ENCODE measurements around the gene CNDP1. TPM values are rescaled to one million over a fixed set of nuclear protein-coding genes. Genes with fewer than 3 reads are reported as not detected.

CNDP1 gene
- total and polyA plus RNA-seq, 4 donors, result 0.61 to 2.4 (median 1.2) TPM

GRCh38 chr18:74540652-74541421, 6.5 kb downstream of the CNDP1 start:
- Histone ChIP-seq H3K27me3 (ENCODE audit: control insufficient read depth, insufficient read depth, low read length) (no peaks in the 10 kb centered on the region), H3K36me3 (ENCODE audit: control insufficient read depth, insufficient read depth, low read length) (no peaks in the 10 kb centered on the region), H3K4me3 (ENCODE audit: low read depth, low read length) (no peak overlapping the region), H3K27ac (ENCODE audit: low read depth, low read length) (peak overlapping the region; percentile 35), H3K4me1 (ENCODE audit: control insufficient read depth, insufficient read depth, low read length) (peaks cover 18% of the 10 kb centered on the region), H3K9me3 (ENCODE audit: control insufficient read depth, insufficient read depth, low read length) (no peaks in the 10 kb centered on the region)
- peak in 1 of 6 donors; percentile 4 for DNase-seq (ENCODE audit: low read depth in 4 of 6, low spot score in 6 of 6)
- 84% methylated on average over 19 of the region's 20 CpGs for WGBS (ENCODE audit: insufficient coverage)

- Histone ChIP-seq H3K4me3 (ENCODE audit: low read depth, low read length) (no peak overlapping the region), H3K27ac (ENCODE audit: low read depth, low read length) (peak overlapping the region; percentile 35), H3K27me3 (ENCODE audit: control insufficient read depth, insufficient read depth, low read length) (no peaks in the 10 kb centered on the region), H3K4me1 (ENCODE audit: control insufficient read depth, insufficient read depth, low read length) (peaks cover 18% of the 10 kb centered on the region), H3K9me3 (ENCODE audit: control insufficient read depth, insufficient read depth, low read length) (no peaks in the 10 kb centered on the region), H3K36me3 (ENCODE audit: control insufficient read depth, insufficient read depth, low read length) (no peaks in the 10 kb centered on the region)
- WGBS (ENCODE audit: insufficient coverage), result 62% methylated on average over 13 of the region's 15 CpGs
- peak in 2 of 6 donors; percentile 22 to 41 for DNase-seq (ENCODE audit: low read depth in 4 of 6, low spot score in 6 of 6)
Observed at GRCh38 chr18:74541703-74542555, 7.6 kb downstream of the CNDP1 start.

- Histone ChIP-seq H3K4me1 (ENCODE audit: control insufficient read depth, insufficient read depth, low read length) (peaks cover 18% of the 10 kb centered on the region), H3K36me3 (ENCODE audit: control insufficient read depth, insufficient read depth, low read length) (no peaks in the 10 kb centered on the region), H3K27ac (ENCODE audit: low read depth, low read length) (no peak overlapping the region), H3K9me3 (ENCODE audit: control insufficient read depth, insufficient read depth, low read length) (peaks cover 10% of the 10 kb centered on the region), H3K4me3 (ENCODE audit: low read depth, low read length) (no peak overlapping the region), H3K27me3 (ENCODE audit: control insufficient read depth, insufficient read depth, low read length) (no peaks in the 10 kb centered on the region)
- WGBS (ENCODE audit: insufficient coverage), result 48% methylated on average over 8 of the region's 8 CpGs
- DNase-seq (ENCODE audit: low read depth in 4 of 6, low spot score in 6 of 6), result no peak
Observed at GRCh38 chr18:74544898-74545297, 10.6 kb downstream of the CNDP1 start.

- no peak for DNase-seq (ENCODE audit: low read depth in 4 of 6, low spot score in 6 of 6)
- Histone ChIP-seq H3K36me3 (ENCODE audit: control insufficient read depth, insufficient read depth, low read length) (no peaks in the 10 kb centered on the region), H3K27me3 (ENCODE audit: control insufficient read depth, insufficient read depth, low read length) (no peaks in the 10 kb centered on the region), H3K27ac (ENCODE audit: low read depth, low read length) (no peak overlapping the region), H3K4me3 (ENCODE audit: low read depth, low read length) (no peak overlapping the region), H3K9me3 (ENCODE audit: control insufficient read depth, insufficient read depth, low read length) (peaks cover 11% of the 10 kb centered on the region), H3K4me1 (ENCODE audit: control insufficient read depth, insufficient read depth, low read length) (peaks cover 12% of the 10 kb centered on the region)
- 94% methylated on average over 10 of the region's 11 CpGs for WGBS (ENCODE audit: insufficient coverage)
Observed at GRCh38 chr18:74546007-74546406, 11.7 kb downstream of the CNDP1 start.

GRCh38 chr18:74546751-74547530, 12.6 kb downstream of the CNDP1 start:
- H3K27ac ChIP-seq (ENCODE audit: low read depth, low read length), result no peak overlapping the region
- H3K9me3 ChIP-seq (ENCODE audit: control insufficient read depth, insufficient read depth, low read length), result peaks cover 11% of the 10 kb centered on the region
- H3K4me3 ChIP-seq (ENCODE audit: low read depth, low read length), result no peak overlapping the region
- H3K27me3 ChIP-seq (ENCODE audit: control insufficient read depth, insufficient read depth, low read length), result no peaks in the 10 kb centered on the region
- peak in 1 of 6 donors; percentile 10 for DNase-seq (ENCODE audit: low read depth in 4 of 6, low spot score in 6 of 6)
- WGBS (ENCODE audit: insufficient coverage), result 69% methylated on average over 7 of the region's 9 CpGs
- H3K36me3 ChIP-seq (ENCODE audit: control insufficient read depth, insufficient read depth, low read length), result no peaks in the 10 kb centered on the region
- H3K4me1 ChIP-seq (ENCODE audit: control insufficient read depth, insufficient read depth, low read length), result peaks cover 3% of the 10 kb centered on the region

- H3K4me3 ChIP-seq (ENCODE audit: low read depth, low read length), result no peak overlapping the region
- no peaks in the 10 kb centered on the region for H3K4me1 ChIP-seq (ENCODE audit: control insufficient read depth, insufficient read depth, low read length)
- no peak overlapping the region for H3K27ac ChIP-seq (ENCODE audit: low read depth, low read length)
- peaks cover 11% of the 10 kb centered on the region for H3K9me3 ChIP-seq (ENCODE audit: control insufficient read depth, insufficient read depth, low read length)
- H3K27me3 ChIP-seq (ENCODE audit: control insufficient read depth, insufficient read depth, low read length), result no peaks in the 10 kb centered on the region
- H3K36me3 ChIP-seq (ENCODE audit: control insufficient read depth, insufficient read depth, low read length), result no peaks in the 10 kb centered on the region
- WGBS (ENCODE audit: insufficient coverage), result 90% methylated on average over 7 of the region's 7 CpGs
- DNase-seq (ENCODE audit: low read depth in 4 of 6, low spot score in 6 of 6), result no peak
Observed at GRCh38 chr18:74547860-74548259, 13.6 kb downstream of the CNDP1 start.

GRCh38 chr18:74549591-74550104, 15.3 kb downstream of the CNDP1 start:
- no peaks in the 10 kb centered on the region for H3K4me1 ChIP-seq (ENCODE audit: control insufficient read depth, insufficient read depth, low read length)
- no peaks in the 10 kb centered on the region for H3K36me3 ChIP-seq (ENCODE audit: control insufficient read depth, insufficient read depth, low read length)
- peaks cover 11% of the 10 kb centered on the region for H3K9me3 ChIP-seq (ENCODE audit: control insufficient read depth, insufficient read depth, low read length)
- no peak for DNase-seq (ENCODE audit: low read depth in 4 of 6, low spot score in 6 of 6)
- H3K4me3 ChIP-seq (ENCODE audit: low read depth, low read length), result no peak overlapping the region
- WGBS (ENCODE audit: insufficient coverage), result no CpG with 5 or more reads among the region's 1 CpG
- no peak overlapping the region for H3K27ac ChIP-seq (ENCODE audit: low read depth, low read length)
- H3K27me3 ChIP-seq (ENCODE audit: control insufficient read depth, insufficient read depth, low read length), result no peaks in the 10 kb centered on the region

GRCh38 chr18:74550886-74551285, 16.6 kb downstream of the CNDP1 start:
- Histone ChIP-seq H3K27me3 (ENCODE audit: control insufficient read depth, insufficient read depth, low read length) (no peaks in the 10 kb centered on the region), H3K9me3 (ENCODE audit: control insufficient read depth, insufficient read depth, low read length) (peaks cover 11% of the 10 kb centered on the region), H3K4me1 (ENCODE audit: control insufficient read depth, insufficient read depth, low read length) (no peaks in the 10 kb centered on the region), H3K27ac (ENCODE audit: low read depth, low read length) (no peak overlapping the region), H3K36me3 (ENCODE audit: control insufficient read depth, insufficient read depth, low read length) (no peaks in the 10 kb centered on the region), H3K4me3 (ENCODE audit: low read depth, low read length) (no peak overlapping the region)
- 98% methylated on average over 6 of the region's 6 CpGs for WGBS (ENCODE audit: insufficient coverage)
- DNase-seq (ENCODE audit: low read depth in 4 of 6, low spot score in 6 of 6), result no peak

- Histone ChIP-seq H3K4me1 (ENCODE audit: control insufficient read depth, insufficient read depth, low read length) (no peaks in the 10 kb centered on the region), H3K36me3 (ENCODE audit: control insufficient read depth, insufficient read depth, low read length) (no peaks in the 10 kb centered on the region), H3K27me3 (ENCODE audit: control insufficient read depth, insufficient read depth, low read length) (no peaks in the 10 kb centered on the region), H3K27ac (ENCODE audit: low read depth, low read length) (no peak overlapping the region), H3K9me3 (ENCODE audit: control insufficient read depth, insufficient read depth, low read length) (peaks cover 11% of the 10 kb centered on the region), H3K4me3 (ENCODE audit: low read depth, low read length) (no peak overlapping the region)
- WGBS (ENCODE audit: insufficient coverage), result 42% methylated on average over 2 of the region's 3 CpGs
- no peak for DNase-seq (ENCODE audit: low read depth in 4 of 6, low spot score in 6 of 6)
Observed at GRCh38 chr18:74551452-74551851, 17.2 kb downstream of the CNDP1 start.
